Measurements from ENCODE around the gene PAXIP1.
A peak's percentile ranks its signal among the peaks of the same experiment; 100 is the strongest.
"Not testable (repeated sequence)": the region's sequence is repeated elsewhere in the genome, so short reads cannot be mapped to it uniquely, and the experiment has no call there.

PAXIP1 gene

DNA sequence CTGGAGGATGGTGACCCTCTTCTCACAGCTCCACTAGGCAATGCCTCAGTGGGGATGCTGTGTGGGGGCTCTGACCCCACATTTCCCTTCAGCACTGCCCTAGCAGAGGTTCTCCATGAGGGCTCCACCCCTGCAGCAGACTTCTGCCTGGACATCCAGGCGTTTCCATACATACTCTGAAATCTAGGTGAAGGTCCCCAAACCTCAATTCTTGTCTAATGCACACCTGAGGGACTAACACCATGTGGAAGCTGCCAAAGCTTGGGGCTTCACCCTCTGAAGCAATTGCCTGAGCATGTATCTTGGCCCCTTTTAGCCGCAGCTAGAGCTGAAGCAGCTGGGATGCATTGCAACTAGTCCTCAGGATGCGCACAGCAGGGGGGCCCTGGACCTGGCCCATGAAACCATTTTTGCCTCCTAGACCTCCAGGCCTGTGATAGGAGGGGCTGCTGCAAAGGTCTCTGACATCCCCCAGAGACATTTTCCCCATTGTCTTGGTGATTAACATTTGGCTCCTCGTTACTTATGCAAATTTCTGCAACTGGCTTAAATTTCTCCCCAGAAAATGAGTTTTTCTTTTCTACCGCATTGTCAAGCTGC lies 68.5 kb downstream of the PAXIP1 start:
- not testable (repeated sequence) for DNase-seq

DNA sequence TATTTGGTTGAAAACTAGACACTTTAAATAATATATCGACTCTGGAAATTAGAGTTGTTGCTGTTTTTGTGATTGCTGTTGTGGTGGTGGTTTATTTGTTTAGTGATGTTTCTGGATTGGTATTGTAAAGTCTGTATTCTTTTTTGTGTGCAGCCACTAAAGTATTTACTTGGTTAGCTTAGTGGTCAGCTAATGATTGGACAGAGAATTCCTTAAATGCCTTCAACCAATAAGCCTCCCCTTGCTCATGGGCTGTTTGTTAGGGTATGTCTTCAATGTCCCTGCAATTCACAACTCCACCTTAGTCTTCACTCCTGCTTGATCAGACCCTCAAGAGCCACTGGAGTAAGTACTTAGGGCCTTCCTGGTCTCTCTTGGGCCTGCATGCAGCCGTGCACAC lies 71.0 kb downstream of the PAXIP1 start:
- no peak for DNase-seq

DNA sequence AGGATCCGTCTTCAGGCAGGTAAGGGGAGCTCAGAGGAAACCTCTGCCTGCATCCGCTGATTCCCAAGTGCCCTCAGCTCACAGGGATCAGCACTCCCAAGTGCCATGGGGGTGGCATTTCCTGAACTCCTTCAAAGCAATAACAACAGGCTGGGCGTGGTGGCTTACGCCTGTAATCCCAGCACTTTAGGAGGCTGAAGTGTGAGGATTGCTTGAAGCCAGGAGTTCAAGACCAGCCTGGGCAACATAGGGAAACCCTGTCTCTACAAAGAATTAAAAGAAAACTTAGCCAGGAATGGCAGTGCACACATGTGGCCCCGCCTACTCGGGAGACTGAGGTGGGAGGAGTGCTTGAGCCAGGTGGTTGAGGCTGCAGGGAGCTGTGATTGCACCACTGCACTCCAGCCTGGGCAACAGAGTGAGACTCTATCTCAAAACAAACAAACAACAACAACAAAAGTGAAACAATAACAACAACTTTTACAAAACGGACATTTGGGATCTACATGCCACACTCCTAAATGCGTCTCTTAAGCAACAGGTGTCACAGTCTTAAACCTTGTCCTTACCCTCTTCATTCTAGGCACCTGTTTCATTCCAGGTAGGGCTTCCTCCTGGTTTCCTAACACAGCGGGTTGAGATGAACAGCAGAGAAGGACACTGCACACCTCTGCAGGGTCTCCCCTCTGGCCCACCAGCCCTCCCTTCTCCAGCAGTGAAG lies 73.8 kb downstream of the PAXIP1 start:
- DNase-seq: no peak

DNA sequence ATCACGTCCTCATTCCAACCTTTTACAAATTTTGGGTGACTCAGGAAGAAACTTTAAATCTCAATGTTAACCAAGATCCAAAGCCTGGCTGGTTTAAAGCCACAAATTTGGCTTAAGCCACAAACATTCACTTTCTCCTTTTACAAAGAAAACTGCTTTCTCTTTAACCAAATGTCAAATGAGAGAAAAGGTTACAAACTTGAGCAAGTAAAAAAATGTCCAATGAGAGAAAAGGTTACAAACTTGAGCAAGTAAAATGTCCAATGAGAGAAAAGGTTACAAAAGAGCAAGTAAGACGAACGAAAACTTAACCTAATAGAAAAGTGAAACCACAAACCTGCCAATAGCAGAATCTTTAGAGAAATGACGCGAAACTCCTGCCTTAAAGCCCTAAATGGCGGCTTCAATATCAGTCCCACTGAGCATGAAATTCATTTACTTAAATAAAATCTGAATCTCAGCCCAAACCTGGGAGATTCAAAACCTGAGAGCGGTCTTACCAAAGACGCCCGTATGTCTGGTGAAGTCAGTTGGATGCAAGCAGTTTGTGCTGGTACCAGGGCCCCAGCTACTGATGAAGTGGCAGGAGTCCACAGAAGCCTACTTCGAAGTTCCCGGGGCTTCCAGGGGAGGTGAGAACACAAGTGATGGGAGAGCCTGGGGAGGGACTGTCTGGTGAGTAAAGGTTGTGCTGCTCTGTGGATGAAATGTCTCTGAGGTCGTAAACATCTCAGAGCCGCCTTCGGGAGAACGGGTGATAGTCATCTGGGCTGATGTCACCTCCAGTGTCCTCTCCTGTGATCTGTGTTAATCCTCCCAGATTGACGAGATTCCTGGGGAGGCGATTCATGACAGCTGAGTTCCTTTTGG lies 74.6 kb downstream of the PAXIP1 start:
- DNase-seq: peak; percentile 40

DNA sequence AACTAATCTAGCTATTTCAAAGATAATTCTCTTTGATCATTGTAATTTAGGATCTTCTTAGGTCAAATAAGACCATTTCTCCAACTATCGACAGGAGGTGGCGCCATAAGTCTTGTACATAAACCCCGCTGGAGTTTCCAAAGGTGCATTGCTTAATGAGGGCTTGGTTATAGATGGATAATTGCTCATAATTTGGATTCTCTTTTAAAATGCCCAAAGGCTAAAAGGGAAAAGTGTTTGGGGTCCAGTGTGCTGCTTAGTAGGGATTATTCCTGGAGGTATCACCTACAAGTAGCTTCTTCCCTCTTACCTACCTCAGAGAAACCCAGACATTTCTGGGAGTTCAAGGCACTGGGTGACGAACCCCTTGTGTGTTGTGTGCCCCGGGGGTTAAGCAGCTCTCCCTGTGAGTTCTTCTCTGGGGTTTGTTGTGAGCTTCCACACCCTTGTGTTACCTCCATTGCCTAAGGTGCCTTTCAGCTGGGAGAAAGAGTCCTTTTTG lies 75.2 kb downstream of the PAXIP1 start:
- DNase-seq: peak; percentile 78

DNA sequence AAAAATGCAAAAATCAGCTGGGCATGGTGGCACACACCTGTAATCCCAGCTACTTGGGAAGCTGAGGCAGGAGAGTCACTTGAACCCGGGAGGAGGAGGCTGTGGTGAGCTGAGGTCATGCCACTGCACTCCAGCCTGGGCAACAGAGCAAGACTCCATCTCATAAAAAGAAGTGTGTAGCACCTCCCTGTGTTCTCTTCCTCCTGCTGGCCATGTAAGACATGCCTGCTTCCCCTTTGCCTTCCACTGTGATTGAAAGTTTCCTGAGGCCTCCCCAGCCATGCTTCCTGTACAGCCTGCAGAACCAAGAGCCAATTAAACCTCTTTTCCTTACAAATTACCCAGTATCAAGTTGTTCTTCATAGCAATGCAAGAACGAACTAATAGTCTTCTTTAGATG lies 80.5 kb downstream of the PAXIP1 start:
- not testable (repeated sequence) for DNase-seq

DNA sequence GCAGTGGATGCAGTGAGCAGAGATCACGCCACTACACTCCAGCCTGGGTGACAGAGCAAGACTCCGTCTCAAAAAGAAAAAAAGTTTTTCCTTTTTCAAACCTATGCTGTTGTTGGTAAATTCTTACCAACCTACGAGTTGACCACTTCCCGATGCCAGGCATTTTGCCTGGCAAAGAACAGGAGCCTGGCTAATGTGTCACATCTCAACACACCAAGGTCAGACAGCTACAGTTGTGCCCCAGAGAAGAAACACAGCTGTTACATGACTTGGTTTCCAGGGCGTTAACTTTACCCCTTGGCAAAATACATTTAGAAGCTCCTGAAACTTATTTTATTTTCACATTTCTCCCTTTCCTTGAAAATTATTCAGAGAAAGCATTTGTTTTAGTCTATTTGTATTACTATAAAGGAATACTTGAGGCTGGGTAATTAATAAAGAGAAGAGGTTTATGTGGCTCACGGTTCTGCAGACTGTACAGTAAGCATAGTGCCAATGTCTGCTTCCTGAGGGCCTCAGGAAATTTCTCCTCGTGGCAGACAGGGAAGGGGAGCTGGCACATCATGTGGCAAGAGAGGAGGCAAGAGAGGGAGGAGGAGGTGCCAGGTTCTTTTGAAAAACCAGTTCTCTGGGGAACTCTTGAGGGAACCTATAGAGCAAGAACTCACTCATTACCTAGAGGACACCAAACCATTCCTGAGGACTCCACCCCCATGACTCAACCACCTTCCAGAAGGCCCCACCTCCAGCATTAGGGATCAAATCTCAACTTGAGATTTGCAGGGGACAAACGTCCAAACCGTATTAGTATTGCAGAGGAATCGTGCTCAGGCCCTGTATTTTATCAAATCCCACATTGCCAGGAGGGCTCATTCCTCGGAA lies 83.3 kb downstream of the PAXIP1 start:
- no peak for DNase-seq

DNA sequence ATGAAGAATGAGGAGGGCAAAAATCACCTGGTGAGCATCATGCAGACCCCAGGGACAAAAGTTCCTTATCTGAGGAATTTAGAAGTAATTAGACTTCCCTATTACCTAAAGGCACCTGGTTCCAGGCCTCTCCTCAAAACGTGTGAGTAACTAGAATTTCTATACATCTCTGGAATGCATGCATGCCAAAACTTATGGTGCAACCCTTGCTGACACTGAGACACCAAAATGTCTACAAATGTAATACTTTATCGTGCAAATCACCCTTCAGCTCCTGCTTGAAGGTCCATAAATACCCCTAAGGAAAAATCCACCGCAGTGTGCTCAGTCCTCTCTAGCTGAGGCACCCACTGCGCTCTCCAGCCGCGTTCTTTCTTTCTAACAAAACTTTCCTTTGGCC lies 84.2 kb downstream of the PAXIP1 start:
- no peak for DNase-seq

DNA sequence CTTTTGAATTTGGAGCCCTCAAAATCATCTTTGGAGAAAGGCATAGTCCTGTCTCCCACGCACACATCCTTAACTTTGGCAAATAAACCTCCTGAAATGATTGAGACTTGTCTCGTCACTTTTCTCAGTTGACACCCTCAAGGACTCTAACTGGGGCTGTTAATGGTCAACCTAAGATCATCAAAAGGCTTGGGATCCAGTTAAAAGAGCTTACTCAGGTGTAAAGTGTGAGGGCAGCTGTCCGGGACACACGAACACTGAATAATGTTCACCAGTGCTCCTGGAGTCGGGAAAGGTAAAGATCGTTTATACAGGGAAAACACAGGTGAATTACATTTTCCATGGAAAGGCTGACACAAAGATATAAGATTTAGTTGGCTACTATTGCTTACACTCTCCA lies 84.7 kb downstream of the PAXIP1 start:
- no peak for DNase-seq

DNA sequence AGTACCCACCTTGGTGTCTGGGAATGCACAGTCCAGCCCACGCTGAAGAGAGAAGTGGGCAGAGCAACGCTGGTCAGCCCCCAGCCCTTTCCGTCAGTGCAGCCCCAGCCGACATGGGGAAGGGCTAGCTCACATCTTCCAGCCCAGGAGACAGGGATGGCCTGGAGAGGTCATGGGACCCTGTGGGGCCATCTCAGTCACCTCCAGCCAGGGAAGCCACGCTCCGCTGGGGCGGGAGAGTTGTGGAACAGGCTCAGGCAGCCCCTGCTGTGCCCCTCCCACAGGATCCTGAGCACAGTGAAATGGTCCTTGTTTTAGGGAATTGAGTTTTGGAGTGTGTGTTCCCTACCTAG lies 85.1 kb downstream of the PAXIP1 start:
- no peak for DNase-seq

DNA sequence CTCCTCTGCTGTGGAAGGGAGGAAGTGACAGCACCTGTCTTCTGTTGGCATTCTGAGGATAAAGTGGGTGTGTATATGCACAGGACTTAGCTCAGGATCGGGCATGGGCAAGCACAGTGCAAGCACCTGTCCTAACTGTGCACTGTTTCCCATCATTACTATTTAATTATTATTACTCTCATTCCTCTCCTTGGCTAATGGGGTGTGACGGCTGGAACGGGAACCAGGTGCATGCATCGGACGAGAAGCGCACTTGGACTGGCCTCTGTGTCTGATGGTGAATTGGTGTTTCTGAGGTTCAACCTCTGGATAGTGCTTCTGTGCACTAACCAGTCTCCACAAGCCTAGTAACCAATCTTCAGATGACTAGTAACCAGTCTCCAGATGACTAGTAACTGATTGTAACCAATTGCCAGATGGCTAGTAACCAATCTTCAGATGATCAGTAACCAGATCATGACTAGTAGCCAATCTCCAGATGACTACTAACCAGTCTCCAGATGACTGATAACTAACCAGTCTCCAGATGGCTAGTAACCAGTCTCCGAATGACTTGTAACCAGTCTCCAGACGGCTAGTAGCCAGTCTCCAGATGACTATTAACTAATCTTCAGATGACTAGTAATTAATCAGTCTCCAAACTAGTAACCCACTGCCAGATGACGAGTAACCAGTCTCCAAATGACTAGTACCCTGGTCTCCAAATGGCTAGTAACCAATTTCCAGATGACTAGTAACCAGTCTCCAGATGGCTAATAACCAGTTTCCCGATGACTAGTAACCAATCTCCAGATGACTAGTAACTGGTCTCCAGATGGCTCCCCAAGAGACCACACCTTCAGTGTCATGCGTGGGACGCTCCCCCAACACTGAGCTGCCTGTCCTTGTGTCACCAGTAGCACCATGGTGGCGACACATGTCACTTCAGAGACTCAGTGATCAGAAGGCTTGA lies 85.8 kb downstream of the PAXIP1 start:
- DNase-seq: no peak

DNA sequence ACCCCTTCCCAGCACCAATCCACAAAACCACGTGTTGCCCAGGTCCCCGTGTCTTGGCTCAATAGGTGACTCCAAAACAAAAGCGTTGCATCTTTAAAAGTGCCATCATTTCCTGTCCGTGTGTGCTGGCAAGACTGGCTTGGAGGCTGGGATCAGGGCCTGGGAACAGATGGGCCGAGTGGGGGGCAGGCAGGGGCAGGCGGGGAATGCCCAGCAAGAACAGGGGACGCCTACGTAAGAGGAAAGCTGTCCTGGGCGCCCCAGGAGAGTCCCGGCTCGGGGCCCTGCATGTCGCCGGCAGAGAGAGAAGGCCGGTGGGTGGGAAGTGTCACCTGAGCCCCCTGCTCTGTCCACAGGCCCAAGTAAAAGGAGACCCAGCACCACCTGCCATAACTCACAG lies 86.5 kb downstream of the PAXIP1 start:
- DNase-seq: no peak

DNA sequence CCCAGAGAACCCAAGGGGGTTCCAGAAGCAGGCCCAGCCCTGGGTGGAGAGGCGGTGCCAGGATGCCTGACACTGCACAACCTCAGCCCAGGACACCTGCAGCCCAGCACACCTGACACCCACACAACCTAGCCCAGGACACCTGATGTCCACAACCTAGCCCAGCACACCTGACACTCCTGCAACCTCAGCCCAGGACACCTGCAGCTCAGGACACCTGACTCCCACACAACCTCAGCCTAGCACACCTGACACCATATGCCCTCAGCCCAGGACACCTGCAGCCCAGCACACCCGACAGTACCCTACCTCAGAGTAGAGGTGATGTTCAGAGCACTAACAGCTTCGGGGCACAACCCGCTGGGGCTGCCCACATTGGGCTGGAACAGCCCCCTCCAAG lies 87.3 kb downstream of the PAXIP1 start:
- no peak for DNase-seq

DNA sequence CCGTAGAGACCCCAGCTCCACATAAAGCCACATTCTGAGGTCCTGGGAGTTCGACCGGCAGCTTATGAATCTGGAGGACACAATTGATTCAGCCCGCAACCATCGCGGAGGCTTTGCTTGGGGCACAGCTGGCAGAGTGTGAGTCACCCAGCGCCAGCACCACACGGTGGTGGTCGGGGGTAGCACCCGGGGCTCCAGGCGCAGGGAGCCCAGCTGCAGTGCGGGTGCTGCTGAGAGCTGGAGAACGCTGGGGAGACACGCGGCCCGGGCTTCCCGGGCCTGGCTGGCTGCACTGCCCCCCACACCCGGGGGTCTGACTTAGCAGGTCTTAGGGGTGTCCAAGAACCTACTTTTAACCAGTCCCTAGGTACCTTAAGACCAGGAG lies 87.9 kb downstream of the PAXIP1 start:
- DNase-seq: no peak

DNA sequence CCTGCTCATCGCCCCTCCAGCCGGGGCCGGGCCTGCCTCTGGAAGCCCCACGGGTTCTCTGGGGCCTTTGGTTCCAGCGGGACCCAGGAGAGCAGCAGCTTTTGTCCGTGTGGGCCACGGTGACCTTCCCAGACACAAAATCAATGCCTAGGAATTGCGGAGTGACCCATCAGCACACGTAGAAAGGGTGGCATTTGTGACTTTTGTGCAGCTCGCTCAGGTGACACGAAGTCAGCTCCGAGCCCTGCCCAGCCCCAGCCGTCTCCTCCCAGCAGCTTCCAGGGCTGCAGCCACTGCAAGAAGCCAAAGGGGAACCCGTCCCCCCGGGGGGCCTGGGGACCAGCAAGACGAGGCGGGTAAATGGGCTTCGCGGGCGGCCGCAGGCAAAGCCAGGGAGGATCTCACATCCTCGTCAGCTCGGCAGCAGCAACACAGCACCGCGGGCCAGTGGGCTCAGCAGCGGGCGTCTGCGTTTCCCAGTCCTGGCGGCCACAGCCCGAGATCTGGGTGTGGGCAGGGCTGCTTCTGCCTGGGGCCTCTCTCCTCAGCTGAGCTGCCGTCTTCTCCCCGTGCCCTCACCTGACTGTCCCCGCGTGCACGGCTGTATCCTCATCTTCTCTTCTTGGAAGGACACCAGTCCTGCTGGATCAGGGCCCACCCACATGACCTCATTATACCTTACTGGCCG lies 88.5 kb downstream of the PAXIP1 start:
- DNase-seq: no peak

DNA sequence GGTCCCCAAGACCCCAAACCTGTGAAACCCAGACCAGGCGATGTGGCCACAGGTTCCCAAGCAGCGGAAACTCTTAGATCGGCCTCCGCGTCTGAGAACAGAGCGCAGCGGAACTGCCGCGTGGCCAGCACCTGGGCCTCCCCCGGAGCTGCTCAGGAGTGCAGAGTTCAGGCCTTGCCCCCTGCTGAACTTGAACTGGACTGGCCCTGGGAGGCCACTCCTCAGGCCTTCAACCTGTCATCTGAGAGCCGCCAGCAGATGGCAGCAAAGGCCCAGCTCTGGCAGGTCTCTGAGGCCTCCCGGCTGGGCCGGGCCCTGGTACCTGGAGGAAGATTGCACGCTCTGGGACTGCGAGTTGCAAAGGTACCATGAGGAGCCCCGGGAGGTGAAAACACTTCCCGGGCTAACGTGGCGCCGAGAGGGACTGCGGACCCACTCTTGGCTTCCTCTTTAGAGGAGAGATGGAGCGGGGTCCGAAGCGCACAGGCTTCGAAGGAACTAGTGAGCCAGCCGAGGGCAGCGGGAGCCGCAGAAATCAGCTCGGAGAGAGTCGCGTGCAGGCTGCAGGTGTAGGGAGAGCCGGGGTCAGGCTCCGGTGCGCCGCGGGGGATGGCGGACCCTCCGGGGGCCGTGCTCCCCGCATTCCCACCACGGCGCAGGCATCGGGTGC lies 89.2 kb downstream of the PAXIP1 start:
- peak; percentile 90 for DNase-seq

DNA sequence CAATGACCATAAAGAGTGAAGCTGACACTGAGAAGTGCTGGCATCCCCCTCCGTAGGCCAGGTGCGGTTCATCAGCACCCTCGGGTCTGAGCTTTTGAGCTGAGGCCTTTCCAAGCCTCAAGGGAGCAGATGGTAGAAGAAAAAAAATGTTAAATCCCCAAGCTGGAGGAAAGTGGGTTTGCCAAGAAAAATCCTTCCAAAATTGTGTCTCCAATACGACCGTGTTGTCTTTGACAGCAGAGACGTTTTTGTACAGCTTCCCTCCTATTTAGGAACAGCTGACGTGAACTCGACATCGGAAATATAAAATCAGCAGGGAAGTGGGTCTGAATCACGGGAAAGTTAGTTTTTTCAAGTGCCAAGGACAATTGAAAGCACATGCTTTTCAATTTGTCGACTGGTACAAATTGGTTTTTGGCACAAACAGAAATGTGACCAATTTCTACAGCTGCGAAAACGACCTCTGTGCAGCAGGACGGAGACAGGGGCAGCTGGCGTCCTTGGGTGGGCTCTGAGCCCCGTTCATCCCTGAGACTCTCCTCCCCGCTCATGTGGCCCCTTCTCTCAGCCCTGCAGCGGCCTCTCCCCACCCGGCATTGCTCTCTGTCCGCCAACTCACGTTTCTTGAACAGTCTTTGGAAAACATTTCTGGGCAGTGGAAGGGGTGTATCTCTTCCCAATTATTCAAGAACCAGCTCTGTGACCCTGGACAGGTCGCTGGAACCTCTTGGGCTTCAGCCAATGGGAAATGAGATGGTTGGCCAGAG lies 89.9 kb downstream of the PAXIP1 start:
- DNase-seq: no peak

DNA sequence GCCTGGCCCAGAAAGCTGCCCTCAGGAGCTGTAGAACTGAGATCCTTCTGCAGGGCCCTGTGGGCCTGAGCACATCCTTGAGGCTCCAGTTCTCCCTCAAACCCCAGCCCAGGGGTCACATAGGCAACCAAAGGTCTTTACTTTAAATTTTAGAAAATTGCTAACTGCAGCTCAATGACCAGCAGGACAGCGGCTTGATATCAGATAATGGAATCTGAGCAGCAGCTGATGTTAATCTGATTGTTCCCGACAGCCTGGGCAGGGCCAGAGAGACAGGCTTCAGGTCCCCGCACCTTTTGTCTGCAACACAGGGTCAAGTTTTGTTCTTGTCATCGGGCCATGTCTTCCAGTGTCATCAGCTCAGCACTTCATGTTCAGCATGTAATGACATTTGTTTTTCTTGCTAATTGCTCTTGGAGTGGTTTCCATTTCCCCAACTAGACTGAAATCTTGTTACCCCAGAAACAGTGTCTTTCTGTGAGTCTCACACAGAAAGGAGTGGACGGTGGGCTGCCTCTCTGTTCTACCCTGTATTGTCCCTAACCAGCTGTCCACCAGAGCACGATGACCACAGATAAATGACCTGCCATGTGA lies 91.0 kb downstream of the PAXIP1 start:
- DNase-seq: no peak

DNA sequence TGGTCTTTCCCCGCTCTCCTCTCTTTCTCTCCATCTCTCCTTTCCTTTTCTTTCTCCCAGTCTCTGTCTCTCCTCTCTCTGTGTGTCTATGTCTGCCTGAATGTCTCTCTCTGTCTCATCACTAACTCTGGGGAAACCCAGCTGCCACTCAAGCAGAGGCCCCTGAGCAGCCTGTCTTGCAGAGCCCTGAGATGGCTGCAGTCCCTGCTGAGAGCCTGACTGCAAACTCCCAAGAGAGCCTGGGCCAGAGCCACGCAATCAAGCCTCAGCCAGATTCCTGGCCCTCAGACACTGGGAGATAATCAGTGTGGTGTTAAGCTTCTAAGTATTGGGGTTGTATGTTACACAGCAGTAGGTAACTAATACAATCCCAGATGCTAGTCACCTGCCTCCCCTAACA lies 91.5 kb downstream of the PAXIP1 start:
- DNase-seq: no peak

Measured in activated naive CD4-positive, alpha-beta T cell treated with Interleukin-2 at 50 U/mL for 16 hours (primary cell).